Vagina (tissue), 2 donors: ENCODE results near the gene SUMO3. TPM values are rescaled to one million over a fixed set of nuclear protein-coding genes. Genes with fewer than 3 reads are reported as not detected.

ENCODE experiments used
- DNase-seq, 2 donors: peaks; one replicate each; pipeline ENCODE4 v3.0.0-alpha.2; 2017; ENCODE audit errors: extremely low spot score in 2 of 2
- H3K27ac ChIP-seq: fragments of 200-600 bp; sonication (generic); one replicate; pipeline ENCODE4 v1.5.1; 2019
- H3K27me3 ChIP-seq: fragments of 200-600 bp; sonication (generic); one replicate; pipeline ENCODE4 v1.5.1; 2019
- H3K36me3 ChIP-seq, 2 donors: fragments of 200-600 bp; sonication (generic); one replicate each; pipeline ENCODE4 v1.5.1; 2017 to 2019
- H3K4me1 ChIP-seq: fragments of 200-600 bp; sonication (generic); one replicate; pipeline ENCODE4 v1.5.1; 2019
- H3K4me3 ChIP-seq, 2 donors: fragments of 200-600 bp; sonication (generic); 1 replicate in 1 of 2; 2 replicates in 1 of 2; pipeline ENCODE4 v1.5.1; 2016 to 2019
- H3K9me3 ChIP-seq: fragments of 200-600 bp; sonication (generic); one replicate; pipeline ENCODE4 v1.5.1; 2019
- CTCF ChIP-seq, 3 experiments: fragments of 450-650 bp in 2 of 3; fragments of 200-600 bp in 1 of 3; sonication (generic) in 1 of 3; IDR thresholded peaks; one replicate each; pipeline ENCODE4 v1.5.1; 2017 to 2019; ENCODE audit warnings: antibody characterized with exemption in 3 of 3, mild to moderate bottlenecking in 2 of 3, moderate library complexity in 2 of 3
- POLR2A ChIP-seq, 2 donors: fragments of 450-650 bp; IDR thresholded peaks; one replicate each; pipeline ENCODE4 v1.6.1; 2017; ENCODE audit warnings: antibody characterized with exemption in 2 of 2, mild to moderate bottlenecking in 2 of 2, moderate library complexity in 2 of 2
- POLR2AphosphoS5 ChIP-seq, 2 donors: sonication (generic); formaldehyde crosslinking; IDR thresholded peaks; one replicate each; pipeline ENCODE4 v1.9.0; 2017; ENCODE audit warnings: antibody characterized with exemption in 2 of 2, mild to moderate bottlenecking in 2 of 2, low read depth in 1 of 2; ENCODE audit not compliant: insufficient read depth in 1 of 2
- intact Hi-C: fragments of 100-400 bp; cut with DNase I; formaldehyde crosslinking; loops from one replicate; pipeline ENCODE4 v1.15.1; 2023
- total RNA-seq: library from RNA; depleted of rRNA; stranded (reverse); fragments of >200 nt; gene quantifications from one replicate; pipeline ENCODE4 v1.2.3, GENCODE V29; 2016

The SUMO3 gene
- total RNA-seq, 1 donor from 2014 or later = 70.0 TPM

GRCh38 chr21:44862869-44863685, 45.2 kb upstream of the SUMO3 start:
- H3K9me3 ChIP-seq = no peaks in the 10 kb centered on the region
- H3K4me3 ChIP-seq = no peak overlapping the region
- no peak for DNase-seq
- H3K36me3 ChIP-seq = peaks cover 0 to 62% of the 10 kb centered on the region in 2 donors
- no peak for TF ChIP-seq POLR2A (IDR thresholded peaks at IDR 0.05)
- TF ChIP-seq POLR2AphosphoS5 (IDR thresholded peaks at IDR 0.05; ENCODE audit: insufficient read depth in 1 of 2, low read depth in 1 of 2) = no peak
- no peak for TF ChIP-seq CTCF (IDR thresholded peaks at IDR 0.05)
- H3K27ac ChIP-seq = no peak overlapping the region
- H3K4me1 ChIP-seq = peaks cover 43% of the 10 kb centered on the region
- no peaks in the 10 kb centered on the region for H3K27me3 ChIP-seq
- intact Hi-C loops = no loop called here

GRCh38 chr21:44858791-44859190, 40.9 kb upstream of the SUMO3 start:
- TF ChIP-seq POLR2AphosphoS5 (IDR thresholded peaks at IDR 0.05; ENCODE audit: insufficient read depth in 1 of 2, low read depth in 1 of 2) (no peak), CTCF (IDR thresholded peaks at IDR 0.05) (no peak), POLR2A (IDR thresholded peaks at IDR 0.05) (no peak)
- intact Hi-C loops = no loop called here
- Histone ChIP-seq H3K27ac (no peak overlapping the region), H3K9me3 (no peaks in the 10 kb centered on the region), H3K36me3 (peaks cover 0 to 78% of the 10 kb centered on the region in 2 donors), H3K27me3 (no peaks in the 10 kb centered on the region), H3K4me3 (no peak overlapping the region), H3K4me1 (peaks cover 22% of the 10 kb centered on the region)
- DNase-seq = no peak

- peak in 1 of 2 donors; percentile 74 for DNase-seq
- Histone ChIP-seq H3K27ac (no peak overlapping the region), H3K9me3 (no peaks in the 10 kb centered on the region), H3K27me3 (no peaks in the 10 kb centered on the region), H3K4me3 (no peak overlapping the region), H3K4me1 (peaks cover 21% of the 10 kb centered on the region), H3K36me3 (peaks cover 0 to 80% of the 10 kb centered on the region in 2 donors)
- TF ChIP-seq CTCF (IDR thresholded peaks at IDR 0.05) (no peak), POLR2A (IDR thresholded peaks at IDR 0.05) (no peak), POLR2AphosphoS5 (IDR thresholded peaks at IDR 0.05; ENCODE audit: insufficient read depth in 1 of 2, low read depth in 1 of 2) (no peak)
- intact Hi-C loops = no loop called here
Observed at GRCh38 chr21:44858291-44858690, 40.4 kb upstream of the SUMO3 start.

- intact Hi-C loops = no loop called here
- Histone ChIP-seq H3K36me3 (peaks cover 0 to 72% of the 10 kb centered on the region in 2 donors), H3K9me3 (no peaks in the 10 kb centered on the region), H3K4me1 (peaks cover 16% of the 10 kb centered on the region), H3K4me3 (no peak overlapping the region), H3K27me3 (no peaks in the 10 kb centered on the region), H3K27ac (no peak overlapping the region)
- no peak for DNase-seq
- no peak for TF ChIP-seq POLR2AphosphoS5 (IDR thresholded peaks at IDR 0.05; ENCODE audit: insufficient read depth in 1 of 2, low read depth in 1 of 2)
- TF ChIP-seq POLR2A (IDR thresholded peaks at IDR 0.05) = no peak
- TF ChIP-seq CTCF (IDR thresholded peaks at IDR 0.05) = no peak
Observed at GRCh38 chr21:44857127-44857892, 39.4 kb upstream of the SUMO3 start.
